ENCODE results near the gene STX12. TPM values are rescaled to one million over a fixed set of nuclear protein-coding genes. Genes with fewer than 3 reads are reported as not detected.

Gene STX12
- total RNA-seq, 1 experiment from 2014 or later, result 24.5 TPM

GRCh38 chr1:27755286-27755685 lies 17.7 kb upstream of the STX12 start:
- no peaks in the 10 kb centered on the region for H3K27me3 ChIP-seq (replicated peaks; ENCODE audit: insufficient read depth, low read depth, low read length, poor library complexity)
- TF ChIP-seq CTCF (conservative IDR thresholded peaks at IDR 0.05; ENCODE audit: low read depth, low read length) (no peak), EZH2 (IDR thresholded peaks at IDR 0.05; ENCODE audit: borderline replicate concordance, low read depth, low read length, poor library complexity, severe bottlenecking) (no peak)
- H3K27ac ChIP-seq (ENCODE audit: low read depth, low read length, poor library complexity, severe bottlenecking), result no peak overlapping the region
- intact Hi-C loops (cut with micrococcal nuclease; ENCODE audit: unreplicated experiment), result no loop called here
- H3K36me3 ChIP-seq (ENCODE audit: insufficient read depth, low read length, poor library complexity, severe bottlenecking), result no peaks in the 10 kb centered on the region
- POLR2A ChIA-PET (ENCODE audit: low non-redundant PET), result interaction anchor here (0.6 kb wide), 1 partner anchor 181 kb away, joined by 4 read pairs; no protein-coding TSS in a partner anchor
- no peaks in the 10 kb centered on the region for H3K9me3 ChIP-seq (ENCODE audit: low read depth, low read length, poor library complexity, severe bottlenecking)
- H3K4me3 ChIP-seq (ENCODE audit: low read depth, low read length, poor library complexity, severe bottlenecking), result no peak overlapping the region
- no peaks in the 10 kb centered on the region for H3K4me1 ChIP-seq (ENCODE audit: insufficient read depth, low read length, poor library complexity, severe bottlenecking)
- peak; percentile 14 for DNase-seq (ENCODE audit: low spot score)
- no TSS peak for BruUV-seq (replicated peaks)
- CTCF ChIA-PET, result no interaction called here

- Histone ChIP-seq H3K9me3 (ENCODE audit: low read depth, low read length, poor library complexity, severe bottlenecking) (no peaks in the 10 kb centered on the region), H3K4me3 (ENCODE audit: low read depth, low read length, poor library complexity, severe bottlenecking) (no peak overlapping the region), H3K36me3 (ENCODE audit: insufficient read depth, low read length, poor library complexity, severe bottlenecking) (no peaks in the 10 kb centered on the region), H3K27me3 (replicated peaks; ENCODE audit: insufficient read depth, low read depth, low read length, poor library complexity) (no peaks in the 10 kb centered on the region), H3K4me1 (ENCODE audit: insufficient read depth, low read length, poor library complexity, severe bottlenecking) (no peaks in the 10 kb centered on the region), H3K27ac (ENCODE audit: low read depth, low read length, poor library complexity, severe bottlenecking) (no peak overlapping the region)
- intact Hi-C loops (cut with micrococcal nuclease; ENCODE audit: unreplicated experiment), result no loop called here
- CTCF ChIA-PET, result no interaction called here
- DNase-seq (ENCODE audit: low spot score), result no peak
- BruUV-seq (replicated peaks), result no TSS peak
- POLR2A ChIA-PET (ENCODE audit: low non-redundant PET), result no interaction called here
- TF ChIP-seq CTCF (conservative IDR thresholded peaks at IDR 0.05; ENCODE audit: low read depth, low read length) (no peak), EZH2 (IDR thresholded peaks at IDR 0.05; ENCODE audit: borderline replicate concordance, low read depth, low read length, poor library complexity, severe bottlenecking) (no peak)
These were observed 17.2 kb upstream of the STX12 start for GRCh38 chr1:27755865-27756264.

- no peak overlapping the region for H3K4me3 ChIP-seq (ENCODE audit: low read depth, low read length, poor library complexity, severe bottlenecking)
- H3K27ac ChIP-seq (ENCODE audit: low read depth, low read length, poor library complexity, severe bottlenecking), result no peak overlapping the region
- ChIA-PET CTCF (no interaction called here), POLR2A (ENCODE audit: low non-redundant PET) (interaction anchor here (0.7 kb wide), 1 partner anchor 559 kb away, joined by 3 read pairs; no protein-coding TSS in a partner anchor)
- DNase-seq (ENCODE audit: low spot score), result no peak
- H3K27me3 ChIP-seq (replicated peaks; ENCODE audit: insufficient read depth, low read depth, low read length, poor library complexity), result no peaks in the 10 kb centered on the region
- intact Hi-C loops (cut with micrococcal nuclease; ENCODE audit: unreplicated experiment), result no loop called here
- H3K36me3 ChIP-seq (ENCODE audit: insufficient read depth, low read length, poor library complexity, severe bottlenecking), result no peaks in the 10 kb centered on the region
- H3K9me3 ChIP-seq (ENCODE audit: low read depth, low read length, poor library complexity, severe bottlenecking), result no peaks in the 10 kb centered on the region
- no TSS peak for BruUV-seq (replicated peaks)
- TF ChIP-seq CTCF (conservative IDR thresholded peaks at IDR 0.05; ENCODE audit: low read depth, low read length) (no peak), EZH2 (IDR thresholded peaks at IDR 0.05; ENCODE audit: borderline replicate concordance, low read depth, low read length, poor library complexity, severe bottlenecking) (no peak)
- H3K4me1 ChIP-seq (ENCODE audit: insufficient read depth, low read length, poor library complexity, severe bottlenecking), result no peaks in the 10 kb centered on the region
These were observed 13.8 kb upstream of the STX12 start for GRCh38 chr1:27759236-27759635.

Measured in A673 (cell line).